Measurements from ENCODE around the gene PAFAH2. TPM values are rescaled to one million over a fixed set of nuclear protein-coding genes. Genes with fewer than 3 reads are reported as not detected.

The PAFAH2 gene
- total and polyA plus RNA-seq, 7 experiments from 2014 or later, result 11.4 to 36.0 (median 19.5) TPM

DNA sequence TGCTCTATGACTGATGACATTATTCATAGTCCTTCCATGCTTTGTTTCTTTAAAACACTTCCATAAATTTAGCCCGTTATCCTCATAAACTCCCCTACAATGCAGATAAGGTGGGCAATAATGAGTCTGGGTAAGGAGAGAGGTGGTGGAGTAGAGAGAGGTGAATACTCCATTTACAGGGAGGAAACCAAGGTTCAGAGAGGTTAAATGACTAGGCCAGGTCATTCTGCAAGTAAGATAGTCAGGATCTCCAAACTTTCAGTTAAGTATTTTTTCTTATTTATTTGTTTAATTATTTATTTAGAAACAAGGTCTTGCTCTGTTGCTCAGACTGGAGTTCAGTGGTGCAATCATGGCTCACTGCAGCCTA lies 26.1 kb downstream of the PAFAH2 start:
- Mint-ChIP-seq H3K36me3 (peaks cover 35 to 67% (median 50%) of the 10 kb centered on the region in 5 donors), H3K9me3 (peaks cover 0 to 1% (median 0%) of the 10 kb centered on the region in 11 donors), H3K27ac (peak overlapping the region; percentile 74 to 93 (median 85)), H3K27me3 (no peaks in the 10 kb centered on the region), H3K4me3 (peak overlapping the region; percentile 25 to 80 (median 61)), H3K4me1 (peaks cover 33 to 70% (median 50%) of the 10 kb centered on the region in 7 donors)
- Histone ChIP-seq H3K27me3 (ENCODE audit: control insufficient read depth in 2 of 2, insufficient read depth in 2 of 2, low read length in 2 of 2) (no peaks in the 10 kb centered on the region), H3K4me1 (ENCODE audit: control insufficient read depth in 2 of 2, insufficient read depth in 2 of 2, low read length in 2 of 2) (peaks cover 0 to 23% of the 10 kb centered on the region in 2 donors), H3K9me3 (ENCODE audit: control insufficient read depth in 2 of 3, low read length in 3 of 3) (no peaks in the 10 kb centered on the region), H3K36me3 (ENCODE audit: control insufficient read depth in 2 of 3, insufficient read depth in 3 of 3, low read length in 3 of 3) (peaks cover 4 to 73% (median 7%) of the 10 kb centered on the region in 3 experiments), H3K4me3 (ENCODE audit: low read length) (peak overlapping the region; percentile 34), H3K27ac (ENCODE audit: low read depth, low read length) (peak overlapping the region; percentile 61)
- POLR2A ChIA-PET, result interaction anchor here (0.6 to 9.3 kb wide), 18 partner anchors 7 to 739 kb away, joined by 3 to 173 read pairs (median 4); partner anchors contain the start of genes PAFAH2, PAQR7, STMN1 and SYF2
- DNase-seq, result no peak
- CTCF ChIA-PET, result interaction anchor here (1.0 to 3.0 kb wide), 5 partner anchors 16 to 76 kb away, joined by 3 to 27 read pairs (median 4); partner anchors contain the start of gene PAFAH2
- ATAC-seq, result no peak
- intact Hi-C loops (cut with micrococcal nuclease), result loop anchor here (1.0 to 5.0 kb wide), 6 partner anchors 19 to 76 kb away; partner anchors contain the start of gene PAFAH2 (in 2 of the 2)

DNA sequence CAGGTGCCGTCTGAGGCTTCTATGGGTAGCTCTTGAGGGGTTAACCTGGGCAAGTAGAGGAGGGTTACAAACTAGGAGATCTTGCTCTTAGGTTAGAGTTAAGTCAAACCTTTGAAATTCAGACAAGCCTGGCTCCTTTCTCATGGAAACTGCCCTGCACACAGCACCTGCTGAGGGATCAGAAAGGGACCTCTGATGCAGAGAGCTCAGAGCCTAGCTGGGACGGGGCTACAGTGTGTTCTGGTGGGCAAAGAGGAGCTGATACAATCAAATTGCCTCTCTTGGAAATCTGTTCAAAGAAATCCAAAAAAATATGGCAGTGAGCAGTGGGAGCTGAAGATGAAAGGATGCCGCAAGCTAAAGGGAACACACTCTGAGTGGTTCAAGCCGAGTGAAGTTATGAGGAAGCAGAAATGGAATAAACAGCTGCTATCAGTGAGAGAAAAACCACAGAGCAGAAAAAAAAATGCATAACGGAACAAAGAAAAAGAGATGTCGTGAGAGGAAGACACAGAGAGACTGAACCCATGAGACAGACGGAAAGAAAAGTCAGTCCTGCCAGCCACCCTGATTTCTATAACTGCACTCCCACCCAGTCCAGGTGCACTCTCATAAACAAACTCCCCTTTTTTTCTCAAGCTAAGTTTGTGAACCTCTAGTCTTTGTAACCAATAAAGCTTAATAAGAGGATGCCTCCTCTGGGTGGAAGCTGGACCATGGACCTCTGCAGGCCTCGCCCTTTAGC lies 26.6 kb downstream of the PAFAH2 start:
- H3K4me3 Mint-ChIP-seq, result peak overlapping the region; percentile 21 to 80 (median 61)
- peaks cover 33 to 74% (median 52%) of the 10 kb centered on the region in 7 donors for H3K4me1 Mint-ChIP-seq
- intact Hi-C loops (cut with micrococcal nuclease), result loop anchor here (1.0 to 5.0 kb wide), 6 partner anchors 19 to 76 kb away; partner anchors contain the start of gene PAFAH2 (in 2 of the 2)
- DNase-seq (peak in 7 of 9 donors; percentile 60 to 77 (median 69)), ATAC-seq (peak; percentile 88)
- Histone ChIP-seq H3K27me3 (ENCODE audit: control insufficient read depth in 2 of 2, insufficient read depth in 2 of 2, low read length in 2 of 2) (no peaks in the 10 kb centered on the region), H3K9me3 (ENCODE audit: control insufficient read depth in 2 of 3, low read length in 3 of 3) (no peaks in the 10 kb centered on the region), H3K27ac (ENCODE audit: low read depth, low read length) (peak overlapping the region; percentile 61), H3K36me3 (ENCODE audit: control insufficient read depth in 2 of 3, insufficient read depth in 3 of 3, low read length in 3 of 3) (peaks cover 4 to 72% (median 7%) of the 10 kb centered on the region in 3 experiments), H3K4me1 (ENCODE audit: control insufficient read depth in 2 of 2, insufficient read depth in 2 of 2, low read length in 2 of 2) (peaks cover 0 to 23% of the 10 kb centered on the region in 2 donors), H3K4me3 (ENCODE audit: low read length) (peak overlapping the region; percentile 34)
- peaks cover 0 to 1% (median 0%) of the 10 kb centered on the region in 11 donors for H3K9me3 Mint-ChIP-seq
- CTCF ChIA-PET, result interaction anchor here (0.9 to 3.0 kb wide), 8 partner anchors 9 to 75 kb away, joined by 3 to 27 read pairs (median 4); partner anchors contain the start of gene PAFAH2
- H3K27ac Mint-ChIP-seq, result peak overlapping the region; percentile 74 to 93 (median 85)
- no peaks in the 10 kb centered on the region for H3K27me3 Mint-ChIP-seq
- H3K36me3 Mint-ChIP-seq, result peaks cover 33 to 68% (median 51%) of the 10 kb centered on the region in 5 donors
- POLR2A ChIA-PET, result interaction anchor here (0.5 to 9.3 kb wide), 20 partner anchors 8 to 739 kb away, joined by 3 to 173 read pairs (median 4); partner anchors contain the start of genes PAFAH2, PAQR7, STMN1 and SYF2

DNA sequence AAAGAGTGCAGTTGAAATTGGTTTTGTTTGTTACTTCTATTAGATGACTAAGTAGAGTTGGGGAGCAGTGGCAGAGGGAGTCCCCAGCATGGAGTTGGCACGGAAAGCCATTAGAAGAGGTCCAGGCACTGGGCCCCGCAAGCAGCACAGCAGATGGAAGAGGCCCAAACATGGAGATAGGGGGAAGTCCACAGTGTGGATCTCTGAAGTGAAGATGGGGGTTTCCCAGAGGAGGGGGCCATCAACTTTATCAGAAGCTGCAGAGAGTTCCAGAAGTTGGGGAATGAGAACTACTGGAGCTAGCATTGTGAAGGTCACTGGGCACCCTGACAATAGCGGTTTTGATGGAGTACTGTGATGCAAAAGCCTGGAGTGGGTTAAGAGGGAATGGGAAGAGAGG lies 30.6 kb downstream of the PAFAH2 start:
- no peak overlapping the region for H3K4me3 ChIP-seq (ENCODE audit: low read length)
- H3K9me3 Mint-ChIP-seq, result peaks cover 0 to 1% (median 0%) of the 10 kb centered on the region in 11 donors
- peaks cover 22 to 67% (median 37%) of the 10 kb centered on the region in 5 donors for H3K36me3 Mint-ChIP-seq
- H3K4me3 Mint-ChIP-seq, result no peak overlapping the region
- H3K9me3 ChIP-seq (ENCODE audit: control insufficient read depth in 2 of 3, low read length in 3 of 3), result no peaks in the 10 kb centered on the region
- peaks cover 0 to 56% (median 5%) of the 10 kb centered on the region in 3 experiments for H3K36me3 ChIP-seq (ENCODE audit: control insufficient read depth in 2 of 3, insufficient read depth in 3 of 3, low read length in 3 of 3)
- no peak overlapping the region for H3K27ac ChIP-seq (ENCODE audit: low read depth, low read length)
- no peaks in the 10 kb centered on the region for H3K27me3 ChIP-seq (ENCODE audit: control insufficient read depth in 2 of 2, insufficient read depth in 2 of 2, low read length in 2 of 2)
- POLR2A ChIA-PET, result interaction anchor here (9.3 kb wide), 1 partner anchor 25 kb away, joined by 173 read pairs; the partner anchor contains the start of gene PAFAH2
- H3K27ac Mint-ChIP-seq, result peak overlapping the region in 6 of 9 donors; percentile 1 to 57 (median 34)
- peaks cover 23 to 63% (median 39%) of the 10 kb centered on the region in 7 donors for H3K4me1 Mint-ChIP-seq
- H3K4me1 ChIP-seq (ENCODE audit: control insufficient read depth in 2 of 2, insufficient read depth in 2 of 2, low read length in 2 of 2), result peaks cover 0 to 18% of the 10 kb centered on the region in 2 donors
- no peaks in the 10 kb centered on the region for H3K27me3 Mint-ChIP-seq
- no peak for ATAC-seq
- CTCF ChIA-PET, result interaction anchor here (1.2 to 1.8 kb wide), 3 partner anchors 23 to 72 kb away, joined by 3 to 4 read pairs (median 3); no protein-coding TSS in a partner anchor
- DNase-seq, result no peak
- intact Hi-C loops (cut with micrococcal nuclease), result no loop called here

DNA sequence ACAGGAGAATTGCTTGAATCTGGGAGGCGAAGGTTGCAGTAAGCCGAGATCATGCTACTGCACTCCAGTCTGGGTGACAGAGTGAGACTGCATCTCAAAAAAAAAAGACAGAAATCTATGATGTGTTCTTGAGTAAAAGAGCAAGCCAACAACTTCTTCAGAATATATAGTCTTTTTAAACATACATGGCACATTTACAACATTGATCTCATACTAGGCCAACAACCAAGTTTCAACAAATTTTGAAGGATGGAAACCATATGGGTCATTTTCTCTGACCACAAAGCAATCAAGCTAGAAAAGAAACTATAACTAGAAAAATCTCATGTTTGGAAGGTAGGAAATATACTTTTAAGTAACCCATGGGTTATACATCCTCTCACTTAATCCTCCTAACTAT lies 38.3 kb downstream of the PAFAH2 start:
- Mint-ChIP-seq H3K27ac (peak overlapping the region in 5 of 9 donors; percentile 35 to 70 (median 48)), H3K36me3 (peaks cover 14 to 69% (median 38%) of the 10 kb centered on the region in 5 donors), H3K4me1 (peaks cover 0 to 13% (median 8%) of the 10 kb centered on the region in 7 donors), H3K9me3 (peaks cover 0 to 8% (median 0%) of the 10 kb centered on the region in 11 donors), H3K27me3 (no peaks in the 10 kb centered on the region), H3K4me3 (no peak overlapping the region)
- H3K4me1 ChIP-seq (ENCODE audit: control insufficient read depth in 2 of 2, insufficient read depth in 2 of 2, low read length in 2 of 2), result no peaks in the 10 kb centered on the region
- peaks cover 10 to 64% (median 11%) of the 10 kb centered on the region in 3 experiments for H3K36me3 ChIP-seq (ENCODE audit: control insufficient read depth in 2 of 3, insufficient read depth in 3 of 3, low read length in 3 of 3)
- ChIA-PET POLR2A (interaction anchor here (1.2 kb wide), 1 partner anchor 54 kb away, joined by 3 read pairs; no protein-coding TSS in a partner anchor), CTCF (interaction anchor here (0.6 to 0.7 kb wide), 2 partner anchors 43 to 44 kb away, joined by 3 to 4 read pairs; no protein-coding TSS in a partner anchor)
- no peaks in the 10 kb centered on the region for H3K27me3 ChIP-seq (ENCODE audit: control insufficient read depth in 2 of 2, insufficient read depth in 2 of 2, low read length in 2 of 2)
- DNase-seq, result no peak
- no peak overlapping the region for H3K4me3 ChIP-seq (ENCODE audit: low read length)
- no peak for ATAC-seq
- no peak overlapping the region for H3K27ac ChIP-seq (ENCODE audit: low read depth, low read length)
- no peaks in the 10 kb centered on the region for H3K9me3 ChIP-seq (ENCODE audit: control insufficient read depth in 2 of 3, low read length in 3 of 3)
- intact Hi-C loops (cut with micrococcal nuclease), result loop anchor here in 1 of 2 donors (5.0 kb wide), 1 partner anchor 38 kb away; the partner anchor contains the start of gene PAFAH2

DNA sequence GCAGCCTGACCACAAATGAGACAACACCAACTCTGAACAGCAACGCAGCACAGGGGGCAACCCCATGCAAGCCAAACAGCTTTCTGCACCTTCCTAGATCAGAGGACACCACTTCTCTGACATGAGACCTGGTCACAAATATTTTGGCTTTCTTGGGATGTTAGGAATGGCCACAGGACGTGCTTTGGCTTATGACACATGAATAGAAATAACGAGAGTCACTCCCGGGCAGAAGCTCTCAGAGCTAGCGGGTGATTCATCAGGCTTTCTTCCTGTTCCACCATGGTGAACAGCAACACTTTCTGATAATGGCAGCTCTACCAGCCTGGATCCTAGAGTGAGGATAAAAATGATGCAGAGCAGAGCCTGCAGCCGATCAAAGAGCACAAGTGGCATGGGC lies 39.4 kb downstream of the PAFAH2 start:
- Histone ChIP-seq H3K36me3 (ENCODE audit: control insufficient read depth in 2 of 3, insufficient read depth in 3 of 3, low read length in 3 of 3) (peaks cover 10 to 58% (median 11%) of the 10 kb centered on the region in 3 experiments), H3K4me3 (ENCODE audit: low read length) (no peak overlapping the region), H3K27ac (ENCODE audit: low read depth, low read length) (no peak overlapping the region), H3K4me1 (ENCODE audit: control insufficient read depth in 2 of 2, insufficient read depth in 2 of 2, low read length in 2 of 2) (no peaks in the 10 kb centered on the region), H3K27me3 (ENCODE audit: control insufficient read depth in 2 of 2, insufficient read depth in 2 of 2, low read length in 2 of 2) (no peaks in the 10 kb centered on the region), H3K9me3 (ENCODE audit: control insufficient read depth in 2 of 3, low read length in 3 of 3) (no peaks in the 10 kb centered on the region)
- ChIA-PET POLR2A (interaction anchor here (0.7 to 1.2 kb wide), 2 partner anchors 35 to 53 kb away, joined by 3 read pairs; no protein-coding TSS in a partner anchor), CTCF (no interaction called here)
- Mint-ChIP-seq H3K4me1 (peaks cover 0 to 19% (median 9%) of the 10 kb centered on the region in 7 donors), H3K36me3 (peaks cover 11 to 59% (median 34%) of the 10 kb centered on the region in 5 donors), H3K27me3 (peaks cover 0 to 2% (median 0%) of the 10 kb centered on the region in 5 donors), H3K4me3 (no peak overlapping the region), H3K27ac (peak overlapping the region in 1 of 9 donors; percentile 2), H3K9me3 (peaks cover 0 to 9% (median 0%) of the 10 kb centered on the region in 11 donors)
- intact Hi-C loops (cut with micrococcal nuclease), result loop anchor here in 1 of 2 donors (5.0 kb wide), 1 partner anchor 39 kb away; the partner anchor contains the start of gene PAFAH2
- DNase-seq (no peak), ATAC-seq (no peak)

DNA sequence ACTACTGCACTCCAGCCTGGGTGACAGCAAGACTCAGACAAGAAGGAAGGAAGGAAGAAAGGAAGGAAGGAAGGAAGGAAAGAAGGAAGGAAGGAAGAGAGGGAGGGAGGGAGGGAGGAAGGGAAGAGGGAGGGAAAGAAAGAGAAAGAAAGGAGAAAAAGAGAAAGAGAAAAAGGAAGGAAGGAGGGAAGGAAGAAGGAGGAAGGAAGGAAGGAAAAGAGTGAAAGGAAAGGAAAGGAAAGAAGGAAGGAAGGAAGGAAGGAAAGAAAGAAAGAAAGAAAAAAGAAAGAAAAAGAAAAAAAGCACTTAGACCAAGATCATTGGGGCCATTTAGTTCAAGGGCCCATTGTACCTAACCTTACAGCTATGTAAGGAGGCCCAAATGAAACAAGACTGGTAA lies 42.3 kb downstream of the PAFAH2 start:
- Histone ChIP-seq H3K27ac (ENCODE audit: low read depth, low read length) (no peak overlapping the region), H3K27me3 (ENCODE audit: control insufficient read depth in 2 of 2, insufficient read depth in 2 of 2, low read length in 2 of 2) (no peaks in the 10 kb centered on the region), H3K4me3 (ENCODE audit: low read length) (no peak overlapping the region), H3K9me3 (ENCODE audit: control insufficient read depth in 2 of 3, low read length in 3 of 3) (no peaks in the 10 kb centered on the region), H3K36me3 (ENCODE audit: control insufficient read depth in 2 of 3, insufficient read depth in 3 of 3, low read length in 3 of 3) (peaks cover 0 to 31% (median 10%) of the 10 kb centered on the region in 3 experiments), H3K4me1 (ENCODE audit: control insufficient read depth in 2 of 2, insufficient read depth in 2 of 2, low read length in 2 of 2) (no peaks in the 10 kb centered on the region)
- no peak for ATAC-seq
- Mint-ChIP-seq H3K4me3 (no peak overlapping the region), H3K27me3 (peaks cover 0 to 2% (median 0%) of the 10 kb centered on the region in 5 donors), H3K9me3 (peaks cover 0 to 9% (median 2%) of the 10 kb centered on the region in 11 donors), H3K4me1 (peaks cover 0 to 20% (median 7%) of the 10 kb centered on the region in 7 donors), H3K36me3 (peaks cover 10 to 33% (median 25%) of the 10 kb centered on the region in 5 donors), H3K27ac (peak overlapping the region in 1 of 9 donors; percentile 56)
- ChIA-PET CTCF (interaction anchor here (1.3 kb wide), 1 partner anchor 16 kb away, joined by 4 read pairs; no protein-coding TSS in a partner anchor), POLR2A (no interaction called here)
- DNase-seq, result no peak
- intact Hi-C loops (cut with micrococcal nuclease), result loop anchor here in 1 of 2 donors (5.0 kb wide), 1 partner anchor 42 kb away; the partner anchor contains the start of gene PAFAH2

All from naive thymus-derived CD4-positive, alpha-beta T cell (primary cell).